ENCODE data around the gene KAT2B.

DNA sequence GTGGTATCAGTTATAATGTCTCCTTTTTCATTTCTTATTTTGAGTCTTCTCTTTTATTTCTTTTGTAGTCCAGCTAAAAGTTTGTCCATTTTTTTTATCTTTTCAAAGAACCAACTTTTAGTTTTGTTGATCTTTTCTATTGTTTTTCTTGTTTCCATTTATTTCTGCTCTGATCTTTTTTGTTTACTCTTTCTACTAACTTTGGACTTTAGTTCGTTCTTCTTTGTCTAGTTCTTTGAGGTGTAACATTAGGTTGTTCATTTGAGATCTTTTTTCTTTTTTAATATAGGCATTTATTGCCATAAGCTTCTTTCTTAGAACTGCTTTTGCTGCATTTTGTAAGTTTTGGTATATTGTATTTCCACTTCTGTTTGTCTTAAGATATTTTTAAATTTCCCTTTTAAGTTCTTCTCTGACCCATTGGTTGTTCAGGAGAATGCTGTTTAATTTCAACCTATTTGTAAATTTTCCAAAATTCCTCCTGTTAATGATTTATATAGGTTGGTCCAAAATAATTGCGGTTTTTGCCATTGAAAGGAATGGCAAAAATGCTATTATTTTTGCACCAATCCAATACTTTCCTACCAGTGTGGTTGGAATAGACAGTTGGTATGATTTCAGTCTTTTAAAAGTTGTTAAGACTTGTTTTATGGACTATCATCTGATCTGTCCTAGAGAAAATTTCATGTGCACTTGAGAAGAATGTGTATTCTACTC lies 51.2 kb downstream of the KAT2B start:
- TF ChIP-seq POLR2AphosphoS5 (IDR thresholded peaks at IDR 0.05) (no peak), EP300 (conservative IDR thresholded peaks at IDR 0.05; ENCODE audit: poor library complexity, severe bottlenecking) (no peak), EZH2 (IDR thresholded peaks at IDR 0.05; ENCODE audit: borderline replicate concordance, insufficient read depth, low read length, poor library complexity, severe bottlenecking) (no peak)
- TF ChIP-seq, protein P1, sequence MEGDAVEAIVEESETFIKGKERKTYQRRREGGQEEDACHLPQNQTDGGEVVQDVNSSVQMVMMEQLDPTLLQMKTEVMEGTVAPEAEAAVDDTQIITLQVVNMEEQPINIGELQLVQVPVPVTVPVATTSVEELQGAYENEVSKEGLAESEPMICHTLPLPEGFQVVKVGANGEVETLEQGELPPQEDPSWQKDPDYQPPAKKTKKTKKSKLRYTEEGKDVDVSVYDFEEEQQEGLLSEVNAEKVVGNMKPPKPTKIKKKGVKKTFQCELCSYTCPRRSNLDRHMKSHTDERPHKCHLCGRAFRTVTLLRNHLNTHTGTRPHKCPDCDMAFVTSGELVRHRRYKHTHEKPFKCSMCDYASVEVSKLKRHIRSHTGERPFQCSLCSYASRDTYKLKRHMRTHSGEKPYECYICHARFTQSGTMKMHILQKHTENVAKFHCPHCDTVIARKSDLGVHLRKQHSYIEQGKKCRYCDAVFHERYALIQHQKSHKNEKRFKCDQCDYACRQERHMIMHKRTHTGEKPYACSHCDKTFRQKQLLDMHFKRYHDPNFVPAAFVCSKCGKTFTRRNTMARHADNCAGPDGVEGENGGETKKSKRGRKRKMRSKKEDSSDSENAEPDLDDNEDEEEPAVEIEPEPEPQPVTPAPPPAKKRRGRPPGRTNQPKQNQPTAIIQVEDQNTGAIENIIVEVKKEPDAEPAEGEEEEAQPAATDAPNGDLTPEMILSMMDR (IDR thresholded peaks at IDR 0.05; ENCODE audit: poor library complexity, severe bottlenecking) = no peak
- TF ChIP-seq, protein P2, sequence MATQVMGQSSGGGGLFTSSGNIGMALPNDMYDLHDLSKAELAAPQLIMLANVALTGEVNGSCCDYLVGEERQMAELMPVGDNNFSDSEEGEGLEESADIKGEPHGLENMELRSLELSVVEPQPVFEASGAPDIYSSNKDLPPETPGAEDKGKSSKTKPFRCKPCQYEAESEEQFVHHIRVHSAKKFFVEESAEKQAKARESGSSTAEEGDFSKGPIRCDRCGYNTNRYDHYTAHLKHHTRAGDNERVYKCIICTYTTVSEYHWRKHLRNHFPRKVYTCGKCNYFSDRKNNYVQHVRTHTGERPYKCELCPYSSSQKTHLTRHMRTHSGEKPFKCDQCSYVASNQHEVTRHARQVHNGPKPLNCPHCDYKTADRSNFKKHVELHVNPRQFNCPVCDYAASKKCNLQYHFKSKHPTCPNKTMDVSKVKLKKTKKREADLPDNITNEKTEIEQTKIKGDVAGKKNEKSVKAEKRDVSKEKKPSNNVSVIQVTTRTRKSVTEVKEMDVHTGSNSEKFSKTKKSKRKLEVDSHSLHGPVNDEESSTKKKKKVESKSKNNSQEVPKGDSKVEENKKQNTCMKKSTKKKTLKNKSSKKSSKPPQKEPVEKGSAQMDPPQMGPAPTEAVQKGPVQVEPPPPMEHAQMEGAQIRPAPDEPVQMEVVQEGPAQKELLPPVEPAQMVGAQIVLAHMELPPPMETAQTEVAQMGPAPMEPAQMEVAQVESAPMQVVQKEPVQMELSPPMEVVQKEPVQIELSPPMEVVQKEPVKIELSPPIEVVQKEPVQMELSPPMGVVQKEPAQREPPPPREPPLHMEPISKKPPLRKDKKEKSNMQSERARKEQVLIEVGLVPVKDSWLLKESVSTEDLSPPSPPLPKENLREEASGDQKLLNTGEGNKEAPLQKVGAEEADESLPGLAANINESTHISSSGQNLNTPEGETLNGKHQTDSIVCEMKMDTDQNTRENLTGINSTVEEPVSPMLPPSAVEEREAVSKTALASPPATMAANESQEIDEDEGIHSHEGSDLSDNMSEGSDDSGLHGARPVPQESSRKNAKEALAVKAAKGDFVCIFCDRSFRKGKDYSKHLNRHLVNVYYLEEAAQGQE (IDR thresholded peaks at IDR 0.05; ENCODE audit: borderline replicate concordance) = no peak

Measured in neural cell (in vitro differentiated cells).